ENCODE measurements around the gene MSANTD2. TPM values are rescaled to one million over a fixed set of nuclear protein-coding genes. Genes with fewer than 3 reads are reported as not detected.

Gene MSANTD2
- total RNA-seq, 1 donor from 2014 or later: 18.7 TPM

- Mint-ChIP-seq H3K36me3 (ENCODE audit: low read depth, unreplicated experiment) (peaks cover 11% of the 10 kb centered on the region), H3K27me3 (ENCODE audit: low read depth, unreplicated experiment) (peaks cover 28% of the 10 kb centered on the region), H3K27ac (ENCODE audit: unreplicated experiment) (no peak overlapping the region), H3K9me3 (ENCODE audit: unreplicated experiment) (no peaks in the 10 kb centered on the region), H3K4me1 (ENCODE audit: low read depth, unreplicated experiment) (peaks cover 14% of the 10 kb centered on the region), H3K4me3 (ENCODE audit: unreplicated experiment) (peak overlapping the region; percentile 83)
- H3K36me3 ChIP-seq (ENCODE audit: insufficient read depth, low read length): peaks cover 12% of the 10 kb centered on the region
- peaks cover 14% of the 10 kb centered on the region for H3K4me1 ChIP-seq (ENCODE audit: insufficient read depth, low read length)
- peaks cover 23% of the 10 kb centered on the region for H3K27me3 ChIP-seq (ENCODE audit: insufficient read depth, low read length)
- H3K4me2 ChIP-seq (ENCODE audit: low read length): peak overlapping the region; percentile 95
- H3K27ac ChIP-seq (ENCODE audit: low read depth, low read length): no peak overlapping the region
- TF ChIP-seq, protein P1, sequence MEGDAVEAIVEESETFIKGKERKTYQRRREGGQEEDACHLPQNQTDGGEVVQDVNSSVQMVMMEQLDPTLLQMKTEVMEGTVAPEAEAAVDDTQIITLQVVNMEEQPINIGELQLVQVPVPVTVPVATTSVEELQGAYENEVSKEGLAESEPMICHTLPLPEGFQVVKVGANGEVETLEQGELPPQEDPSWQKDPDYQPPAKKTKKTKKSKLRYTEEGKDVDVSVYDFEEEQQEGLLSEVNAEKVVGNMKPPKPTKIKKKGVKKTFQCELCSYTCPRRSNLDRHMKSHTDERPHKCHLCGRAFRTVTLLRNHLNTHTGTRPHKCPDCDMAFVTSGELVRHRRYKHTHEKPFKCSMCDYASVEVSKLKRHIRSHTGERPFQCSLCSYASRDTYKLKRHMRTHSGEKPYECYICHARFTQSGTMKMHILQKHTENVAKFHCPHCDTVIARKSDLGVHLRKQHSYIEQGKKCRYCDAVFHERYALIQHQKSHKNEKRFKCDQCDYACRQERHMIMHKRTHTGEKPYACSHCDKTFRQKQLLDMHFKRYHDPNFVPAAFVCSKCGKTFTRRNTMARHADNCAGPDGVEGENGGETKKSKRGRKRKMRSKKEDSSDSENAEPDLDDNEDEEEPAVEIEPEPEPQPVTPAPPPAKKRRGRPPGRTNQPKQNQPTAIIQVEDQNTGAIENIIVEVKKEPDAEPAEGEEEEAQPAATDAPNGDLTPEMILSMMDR (IDR thresholded peaks at IDR 0.05; ENCODE audit: insufficient read depth, low read depth, low read length): no peak
- peak; percentile 88 for TF ChIP-seq EZH2 (IDR thresholded peaks at IDR 0.05; ENCODE audit: insufficient read depth, low read length)
- no peaks in the 10 kb centered on the region for H3K79me2 ChIP-seq (ENCODE audit: insufficient read depth, low read length)
- H3K9ac ChIP-seq (ENCODE audit: low read length): peak overlapping the region; percentile 49
- no peak overlapping the region for H2AFZ ChIP-seq (ENCODE audit: low read depth, low read length)
- peak overlapping the region; percentile 52 for H3K4me3 ChIP-seq (ENCODE audit: insufficient read depth, low read depth, low read length)
- H4K20me1 ChIP-seq (ENCODE audit: insufficient read depth, low read length): peaks cover 36% of the 10 kb centered on the region
- FAIRE-seq: no peak
- DNase-seq (ENCODE audit: low read depth): no peak
- H3K9me3 ChIP-seq (ENCODE audit: insufficient read depth, low read depth, low read length): no peaks in the 10 kb centered on the region
Measured at GRCh38 chr11:124762624-124763155, 37.5 kb downstream of the MSANTD2 start.

DNA sequence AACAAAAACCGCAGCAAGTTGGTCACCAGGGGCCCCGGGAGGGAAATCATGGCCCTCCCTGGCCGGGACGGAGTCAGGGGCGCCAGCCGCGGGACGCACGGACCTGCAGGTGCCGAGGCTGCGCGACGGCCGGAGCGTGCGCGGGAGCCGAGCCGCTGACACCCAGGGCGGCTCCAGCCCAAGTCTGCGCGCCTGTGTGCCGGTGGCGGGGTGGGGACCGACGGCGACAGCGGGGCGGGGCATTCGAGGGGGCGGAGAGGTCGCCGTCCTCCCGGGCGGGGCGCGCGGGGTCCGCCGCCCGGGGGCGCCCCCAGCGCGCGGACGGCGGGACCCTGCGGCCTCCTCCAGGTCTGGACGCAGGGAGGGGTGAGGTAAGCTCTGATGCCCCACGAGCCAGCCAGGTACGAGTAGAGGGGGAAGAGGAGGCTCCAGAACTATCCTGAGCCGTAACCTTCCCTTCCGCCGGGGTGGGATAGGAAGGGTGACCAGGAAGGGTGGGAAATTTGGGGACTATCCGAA, 38.0 kb downstream of the MSANTD2 start, which contains the start of gene ESAM:
ESAM (minus strand) TSS at position 186 of the 519 bp plus-strand sequence; CDS start at position 50, 136 bp downstream.
- H3K79me2 ChIP-seq (ENCODE audit: insufficient read depth, low read length): no peaks in the 10 kb centered on the region
- peaks cover 16% of the 10 kb centered on the region for H3K4me1 Mint-ChIP-seq (ENCODE audit: low read depth, unreplicated experiment)
- no peaks in the 10 kb centered on the region for H3K9me3 ChIP-seq (ENCODE audit: insufficient read depth, low read depth, low read length)
- DNase-seq (ENCODE audit: low read depth): no peak
- H3K36me3 Mint-ChIP-seq (ENCODE audit: low read depth, unreplicated experiment): peaks cover 9% of the 10 kb centered on the region
- H3K27ac Mint-ChIP-seq (ENCODE audit: unreplicated experiment): peak within 1 kb of the TSS; percentile 50
- peak within 1 kb of the TSS; percentile 52 for H3K4me3 ChIP-seq (ENCODE audit: insufficient read depth, low read depth, low read length)
- H2AFZ ChIP-seq (ENCODE audit: low read depth, low read length): no peak within 1 kb of the TSS
- peak within 1 kb of the TSS; percentile 83 for H3K4me3 Mint-ChIP-seq (ENCODE audit: unreplicated experiment)
- peaks cover 10% of the 10 kb centered on the region for H3K36me3 ChIP-seq (ENCODE audit: insufficient read depth, low read length)
- H3K27ac ChIP-seq (ENCODE audit: low read depth, low read length): no peak within 1 kb of the TSS
- H4K20me1 ChIP-seq (ENCODE audit: insufficient read depth, low read length): peaks cover 36% of the 10 kb centered on the region
- peaks cover 26% of the 10 kb centered on the region for H3K27me3 ChIP-seq (ENCODE audit: insufficient read depth, low read length)
- H3K9me3 Mint-ChIP-seq (ENCODE audit: unreplicated experiment): no peaks in the 10 kb centered on the region
- no peak for FAIRE-seq
- peak within 1 kb of the TSS; percentile 49 for H3K9ac ChIP-seq (ENCODE audit: low read length)
- peak; percentile 97 for TF ChIP-seq EZH2 (IDR thresholded peaks at IDR 0.05; ENCODE audit: insufficient read depth, low read length)
- TF ChIP-seq, protein P1 (IDR thresholded peaks at IDR 0.05; ENCODE audit: insufficient read depth, low read depth, low read length): no peak
- H3K27me3 Mint-ChIP-seq (ENCODE audit: low read depth, unreplicated experiment): peaks cover 30% of the 10 kb centered on the region
- peak within 1 kb of the TSS; percentile 95 for H3K4me2 ChIP-seq (ENCODE audit: low read length)
- peaks cover 14% of the 10 kb centered on the region for H3K4me1 ChIP-seq (ENCODE audit: insufficient read depth, low read length)
